Liver (tissue), 3 donors: Measurements from ENCODE around the gene NCOR2.

ENCODE experiments used
- EGR1 ChIP-seq, 2 donors: IDR thresholded peaks; 2 replicates each; pipeline ENCODE4 v1.6.1; 2016 to 2018; ENCODE audit warnings: antibody characterized with exemption in 2 of 2, low read depth in 2 of 2
- FOXA1 ChIP-seq: IDR thresholded peaks from 2 replicates; pipeline ENCODE4 v1.6.1; 2016; ENCODE audit warnings: antibody characterized with exemption
- GABPA ChIP-seq, 2 donors: IDR thresholded peaks in 1 of 2; conservative IDR thresholded peaks in 1 of 2; 2 replicates each; pipeline ENCODE4 v1.6.1; 2016; ENCODE audit warnings: antibody characterized with exemption in 2 of 2, mild to moderate bottlenecking in 1 of 2, moderate library complexity in 1 of 2
- HNF4A ChIP-seq, 2 donors: conservative IDR thresholded peaks; 2 replicates each; pipeline ENCODE4 v1.6.1; 2016; ENCODE audit warnings: antibody characterized with exemption in 2 of 2, mild to moderate bottlenecking in 2 of 2
- TAF1 ChIP-seq: conservative IDR thresholded peaks from 2 replicates; pipeline ENCODE4 v1.6.1; 2016; ENCODE audit warnings: antibody characterized with exemption, mild to moderate bottlenecking
- YY1 ChIP-seq: IDR thresholded peaks from 2 replicates; pipeline ENCODE4 v1.6.1; 2016; ENCODE audit warnings: antibody characterized with exemption, mild to moderate bottlenecking
- TF ChIP-seq, protein P1 (sequence below): fragments of 150-350 bp; IDR thresholded peaks from 2 replicates; pipeline ENCODE4 v1.5.1; 2017; ENCODE audit warnings: improper control_type of control experiment, low read depth, low read length; ENCODE audit not compliant: missing input control
- TF ChIP-seq, protein P2 (sequence below): IDR thresholded peaks from 2 replicates; pipeline ENCODE4 v1.6.1; 2016; ENCODE audit warnings: antibody characterized with exemption
- TF ChIP-seq, protein P3 (sequence below): IDR thresholded peaks from 2 replicates; pipeline ENCODE4 v1.6.1; 2016; ENCODE audit warnings: antibody characterized with exemption, mild to moderate bottlenecking
- TF ChIP-seq, protein P4 (sequence below): IDR thresholded peaks from 2 replicates; pipeline ENCODE4 v1.6.1; 2016; ENCODE audit warnings: antibody characterized with exemption
- TF ChIP-seq, protein P5 (sequence below): IDR thresholded peaks from 2 replicates; pipeline ENCODE4 v1.6.1; 2016; ENCODE audit warnings: antibody characterized with exemption
- donor health status: healthy.
- donor health status: healthy.

DNA sequence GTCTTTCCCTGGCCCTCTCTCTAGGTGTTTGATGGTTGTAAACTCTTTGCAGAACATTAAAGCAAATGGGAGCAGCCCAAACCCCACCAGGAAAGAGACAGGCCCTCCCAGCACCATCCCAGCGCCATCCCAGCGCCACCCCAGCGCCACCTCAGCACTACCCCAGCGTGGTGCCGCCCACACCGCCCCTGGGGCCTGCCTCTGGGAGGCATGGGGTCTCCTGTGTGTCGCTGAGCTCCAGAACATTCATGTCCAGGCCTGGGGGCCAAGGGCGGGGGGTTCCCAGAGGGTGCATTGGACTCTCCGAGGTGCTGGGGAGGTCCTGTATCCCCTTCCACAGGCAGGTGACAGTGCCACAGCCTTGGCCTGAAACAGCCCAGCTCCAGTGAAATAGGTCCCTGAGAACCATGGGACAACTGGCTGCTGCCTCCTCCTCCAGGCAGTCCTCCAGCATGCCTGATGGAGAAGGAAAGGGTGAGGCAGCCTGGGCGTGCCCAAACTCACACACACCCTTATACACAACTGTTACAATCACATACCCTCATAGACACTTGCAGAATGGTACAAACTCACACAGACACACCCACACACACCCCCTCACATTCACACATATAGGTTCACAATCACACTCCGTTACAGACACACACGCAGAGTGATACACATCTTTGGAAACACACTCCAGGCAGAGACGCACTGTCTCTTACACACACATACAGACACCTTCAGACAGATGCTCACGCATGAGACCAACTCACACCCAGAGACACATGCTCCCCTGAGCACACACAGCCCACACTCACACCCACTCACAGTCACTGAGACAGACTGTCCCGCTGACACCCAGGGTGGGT is 44.4 kb upstream of the NCOR2 start:
- TF ChIP-seq, protein P1, sequence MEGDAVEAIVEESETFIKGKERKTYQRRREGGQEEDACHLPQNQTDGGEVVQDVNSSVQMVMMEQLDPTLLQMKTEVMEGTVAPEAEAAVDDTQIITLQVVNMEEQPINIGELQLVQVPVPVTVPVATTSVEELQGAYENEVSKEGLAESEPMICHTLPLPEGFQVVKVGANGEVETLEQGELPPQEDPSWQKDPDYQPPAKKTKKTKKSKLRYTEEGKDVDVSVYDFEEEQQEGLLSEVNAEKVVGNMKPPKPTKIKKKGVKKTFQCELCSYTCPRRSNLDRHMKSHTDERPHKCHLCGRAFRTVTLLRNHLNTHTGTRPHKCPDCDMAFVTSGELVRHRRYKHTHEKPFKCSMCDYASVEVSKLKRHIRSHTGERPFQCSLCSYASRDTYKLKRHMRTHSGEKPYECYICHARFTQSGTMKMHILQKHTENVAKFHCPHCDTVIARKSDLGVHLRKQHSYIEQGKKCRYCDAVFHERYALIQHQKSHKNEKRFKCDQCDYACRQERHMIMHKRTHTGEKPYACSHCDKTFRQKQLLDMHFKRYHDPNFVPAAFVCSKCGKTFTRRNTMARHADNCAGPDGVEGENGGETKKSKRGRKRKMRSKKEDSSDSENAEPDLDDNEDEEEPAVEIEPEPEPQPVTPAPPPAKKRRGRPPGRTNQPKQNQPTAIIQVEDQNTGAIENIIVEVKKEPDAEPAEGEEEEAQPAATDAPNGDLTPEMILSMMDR, result no peak
- TF ChIP-seq HNF4A (conservative IDR thresholded peaks at IDR 0.05) (no peak), TAF1 (no peak), YY1 (no peak), GABPA (IDR thresholded peaks at IDR 0.05 in 1 of 2, conservative IDR thresholded peaks at IDR 0.05 in 1 of 2) (no peak), EGR1 (IDR thresholded peaks at IDR 0.05; ENCODE audit: low read depth in 2 of 2) (no peak), FOXA1 (no peak)
- TF ChIP-seq, protein P2, sequence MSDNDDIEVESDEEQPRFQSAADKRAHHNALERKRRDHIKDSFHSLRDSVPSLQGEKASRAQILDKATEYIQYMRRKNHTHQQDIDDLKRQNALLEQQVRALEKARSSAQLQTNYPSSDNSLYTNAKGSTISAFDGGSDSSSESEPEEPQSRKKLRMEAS, result no peak
- TF ChIP-seq, protein P3, sequence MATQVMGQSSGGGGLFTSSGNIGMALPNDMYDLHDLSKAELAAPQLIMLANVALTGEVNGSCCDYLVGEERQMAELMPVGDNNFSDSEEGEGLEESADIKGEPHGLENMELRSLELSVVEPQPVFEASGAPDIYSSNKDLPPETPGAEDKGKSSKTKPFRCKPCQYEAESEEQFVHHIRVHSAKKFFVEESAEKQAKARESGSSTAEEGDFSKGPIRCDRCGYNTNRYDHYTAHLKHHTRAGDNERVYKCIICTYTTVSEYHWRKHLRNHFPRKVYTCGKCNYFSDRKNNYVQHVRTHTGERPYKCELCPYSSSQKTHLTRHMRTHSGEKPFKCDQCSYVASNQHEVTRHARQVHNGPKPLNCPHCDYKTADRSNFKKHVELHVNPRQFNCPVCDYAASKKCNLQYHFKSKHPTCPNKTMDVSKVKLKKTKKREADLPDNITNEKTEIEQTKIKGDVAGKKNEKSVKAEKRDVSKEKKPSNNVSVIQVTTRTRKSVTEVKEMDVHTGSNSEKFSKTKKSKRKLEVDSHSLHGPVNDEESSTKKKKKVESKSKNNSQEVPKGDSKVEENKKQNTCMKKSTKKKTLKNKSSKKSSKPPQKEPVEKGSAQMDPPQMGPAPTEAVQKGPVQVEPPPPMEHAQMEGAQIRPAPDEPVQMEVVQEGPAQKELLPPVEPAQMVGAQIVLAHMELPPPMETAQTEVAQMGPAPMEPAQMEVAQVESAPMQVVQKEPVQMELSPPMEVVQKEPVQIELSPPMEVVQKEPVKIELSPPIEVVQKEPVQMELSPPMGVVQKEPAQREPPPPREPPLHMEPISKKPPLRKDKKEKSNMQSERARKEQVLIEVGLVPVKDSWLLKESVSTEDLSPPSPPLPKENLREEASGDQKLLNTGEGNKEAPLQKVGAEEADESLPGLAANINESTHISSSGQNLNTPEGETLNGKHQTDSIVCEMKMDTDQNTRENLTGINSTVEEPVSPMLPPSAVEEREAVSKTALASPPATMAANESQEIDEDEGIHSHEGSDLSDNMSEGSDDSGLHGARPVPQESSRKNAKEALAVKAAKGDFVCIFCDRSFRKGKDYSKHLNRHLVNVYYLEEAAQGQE, result no peak
- TF ChIP-seq, protein P4, sequence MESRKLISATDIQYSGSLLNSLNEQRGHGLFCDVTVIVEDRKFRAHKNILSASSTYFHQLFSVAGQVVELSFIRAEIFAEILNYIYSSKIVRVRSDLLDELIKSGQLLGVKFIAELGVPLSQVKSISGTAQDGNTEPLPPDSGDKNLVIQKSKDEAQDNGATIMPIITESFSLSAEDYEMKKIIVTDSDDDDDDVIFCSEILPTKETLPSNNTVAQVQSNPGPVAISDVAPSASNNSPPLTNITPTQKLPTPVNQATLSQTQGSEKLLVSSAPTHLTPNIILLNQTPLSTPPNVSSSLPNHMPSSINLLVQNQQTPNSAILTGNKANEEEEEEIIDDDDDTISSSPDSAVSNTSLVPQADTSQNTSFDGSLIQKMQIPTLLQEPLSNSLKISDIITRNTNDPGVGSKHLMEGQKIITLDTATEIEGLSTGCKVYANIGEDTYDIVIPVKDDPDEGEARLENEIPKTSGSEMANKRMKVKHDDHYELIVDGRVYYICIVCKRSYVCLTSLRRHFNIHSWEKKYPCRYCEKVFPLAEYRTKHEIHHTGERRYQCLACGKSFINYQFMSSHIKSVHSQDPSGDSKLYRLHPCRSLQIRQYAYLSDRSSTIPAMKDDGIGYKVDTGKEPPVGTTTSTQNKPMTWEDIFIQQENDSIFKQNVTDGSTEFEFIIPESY, result no peak
- TF ChIP-seq, protein P5, sequence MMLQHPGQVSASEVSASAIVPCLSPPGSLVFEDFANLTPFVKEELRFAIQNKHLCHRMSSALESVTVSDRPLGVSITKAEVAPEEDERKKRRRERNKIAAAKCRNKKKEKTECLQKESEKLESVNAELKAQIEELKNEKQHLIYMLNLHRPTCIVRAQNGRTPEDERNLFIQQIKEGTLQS, result no peak
